Hepatocyte (in vitro differentiated cells): ENCODE data around the gene MED17. TPM values are rescaled to one million over a fixed set of nuclear protein-coding genes. Genes with fewer than 3 reads are reported as not detected.

Experiments used
- DNase-seq: peaks from one replicate; pipeline ENCODE4 v3.0.0-alpha.2; 2016; ENCODE audit warnings: low spot score
- H2AFZ ChIP-seq: fragments of 200-600 bp; sonication (generic); 2 replicates; pipeline ENCODE4 v1.6.0; 2016; ENCODE audit warnings: antibody characterized with exemption, mild to moderate bottlenecking
- H3K27ac ChIP-seq: fragments of 200-600 bp; sonication (generic); 2 replicates; pipeline ENCODE4 v1.5.1; 2016; ENCODE audit warnings: mild to moderate bottlenecking
- H3K27me3 ChIP-seq: fragments of 200-600 bp; sonication (generic); 2 replicates; pipeline ENCODE4 v1.6.1; 2016
- H3K36me3 ChIP-seq: fragments of 200-600 bp; sonication (generic); replicated peaks from 2 replicates; pipeline ENCODE4 v1.5.1; 2016; ENCODE audit warnings: low read depth; ENCODE audit not compliant: insufficient read depth
- H3K4me1 ChIP-seq: fragments of 200-600 bp; sonication (generic); 2 replicates; pipeline ENCODE4 v1.5.1; 2016; ENCODE audit warnings: mild to moderate bottlenecking, moderate library complexity; ENCODE audit not compliant: insufficient read depth
- H3K4me2 ChIP-seq: fragments of 200-600 bp; sonication (generic); 2 replicates; pipeline ENCODE4 v1.6.0; 2016
- H3K4me3 ChIP-seq: fragments of 200-600 bp; sonication (generic); 2 replicates; pipeline ENCODE4 v1.5.1; 2016; ENCODE audit warnings: mild to moderate bottlenecking
- H3K79me2 ChIP-seq: fragments of 200-600 bp; sonication (generic); 2 replicates; pipeline ENCODE4 v1.6.0; 2017; ENCODE audit warnings: mild to moderate bottlenecking
- H3K9me2 ChIP-seq: fragments of 200-600 bp; sonication (generic); replicated peaks from 2 replicates; pipeline ENCODE4 v1.6.0; 2017; ENCODE audit warnings: mild to moderate bottlenecking; ENCODE audit not compliant: insufficient read depth
- H3K9me3 ChIP-seq: fragments of 200-600 bp; sonication (generic); 2 replicates; pipeline ENCODE4 v1.5.1; 2016; ENCODE audit warnings: low read depth, mild to moderate bottlenecking
- H4K20me1 ChIP-seq: fragments of 200-600 bp; sonication (generic); 2 replicates; pipeline ENCODE4 v1.6.0; 2016; ENCODE audit warnings: mild to moderate bottlenecking; ENCODE audit not compliant: insufficient read depth, poor library complexity, severe bottlenecking
- CTCF ChIP-seq: fragments of 200-600 bp; sonication (generic); IDR thresholded peaks from 2 replicates; pipeline ENCODE4 v1.5.1; 2016; ENCODE audit warnings: antibody characterized with exemption, mild to moderate bottlenecking; ENCODE audit not compliant: poor library complexity
- EZH2 ChIP-seq: fragments of 200-600 bp; sonication (generic); IDR thresholded peaks from 2 replicates; pipeline ENCODE4 v1.6.1; 2016; ENCODE audit warnings: antibody characterized with exemption, mild to moderate bottlenecking, borderline replicate concordance
- EZH2phosphoT487 ChIP-seq: fragments of 200-600 bp; sonication (generic); IDR thresholded peaks from one replicate; pipeline ENCODE4 v1.6.1; 2018; ENCODE audit warnings: antibody characterized with exemption, mild to moderate bottlenecking, low read depth, moderate library complexity; ENCODE audit not compliant: unreplicated experiment, severe bottlenecking
- WGBS: methylation state at CpG from one replicate; pipeline ENCODE4 v1.1.6; 2016; ENCODE audit warnings: low lambda C conversion rate; ENCODE audit errors: missing lambda C conversion rate; 5-methylcytosine and 5-hydroxymethylcytosine counted together
- polyA plus RNA-seq: library from polyadenylated mRNA; unstranded; fragments of >200 nt; fragmentation: Nextera tagmentation; extraction: Ambion mirVana; gene quantifications from 2 replicates; pipeline ENCODE4 v1.2.1, GENCODE V29; 2016
- total RNA-seq: library from RNA; depleted of rRNA; stranded (reverse); fragments of >200 nt; gene quantifications from 2 replicates; pipeline ENCODE4 v1.2.3, GENCODE V29; 2014

The MED17 gene
- total and polyA plus RNA-seq, 2 experiments from 2014 or later: 18.3 to 33.7 TPM

DNA sequence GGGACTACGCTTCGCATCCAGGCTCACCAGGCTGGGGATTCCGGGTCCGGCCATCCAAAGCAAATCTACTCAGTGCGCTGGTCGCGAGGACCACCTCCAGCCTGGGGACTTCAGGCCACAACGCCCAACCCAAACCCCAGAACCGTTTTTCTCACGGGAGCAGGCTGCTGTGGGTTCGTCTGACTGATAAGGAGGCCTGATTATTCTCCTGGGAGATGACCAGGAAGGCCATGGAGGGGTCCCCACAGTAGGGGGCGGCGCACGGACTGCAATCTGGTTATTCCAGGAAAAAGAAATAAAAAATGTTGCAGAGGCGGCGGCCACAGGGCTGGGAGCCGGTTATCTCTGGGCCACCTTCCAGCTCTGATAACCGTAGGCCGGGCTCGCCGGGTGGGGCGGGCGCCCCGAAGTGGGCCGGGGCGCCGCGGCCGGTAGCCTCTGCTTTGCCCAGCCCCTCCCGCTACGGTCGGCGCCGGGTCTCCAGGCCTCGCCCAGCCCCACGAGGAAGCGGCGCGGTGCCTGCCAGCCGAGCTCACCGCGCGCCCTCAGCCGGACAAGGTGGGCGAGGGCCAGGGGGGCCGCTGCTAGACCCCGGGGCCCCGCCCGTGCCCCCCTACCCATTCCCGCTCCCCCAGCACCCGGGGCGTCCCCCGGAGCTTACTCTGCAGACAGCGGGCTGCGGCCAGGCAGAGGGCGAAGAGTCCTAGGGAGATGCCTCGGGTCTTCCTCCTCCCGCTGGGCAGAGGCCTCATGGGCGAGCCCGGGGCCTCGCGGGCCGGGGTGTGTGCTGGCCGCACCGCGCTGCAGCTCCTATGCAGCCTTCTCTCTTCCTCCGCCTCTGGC lies 65.9 kb downstream of the MED17 start:
- Histone ChIP-seq H3K79me2 (no peaks in the 10 kb centered on the region), H3K4me2 (peak overlapping the region; percentile 93), H3K27me3 (no peaks in the 10 kb centered on the region), H3K9me2 (no peaks in the 10 kb centered on the region), H3K4me1 (no peaks in the 10 kb centered on the region), H3K27ac (no peak overlapping the region), H3K4me3 (peak overlapping the region; percentile 20), H3K9me3 (no peaks in the 10 kb centered on the region), H2AFZ (peak overlapping the region; percentile 52), H4K20me1 (no peaks in the 10 kb centered on the region), H3K36me3 (no peaks in the 10 kb centered on the region)
- TF ChIP-seq EZH2 (no peak), CTCF (no peak), EZH2phosphoT487 (no peak)
- 59% methylated on average over 29 of the region's 67 CpGs for WGBS
- peak; percentile 38 for DNase-seq

DNA sequence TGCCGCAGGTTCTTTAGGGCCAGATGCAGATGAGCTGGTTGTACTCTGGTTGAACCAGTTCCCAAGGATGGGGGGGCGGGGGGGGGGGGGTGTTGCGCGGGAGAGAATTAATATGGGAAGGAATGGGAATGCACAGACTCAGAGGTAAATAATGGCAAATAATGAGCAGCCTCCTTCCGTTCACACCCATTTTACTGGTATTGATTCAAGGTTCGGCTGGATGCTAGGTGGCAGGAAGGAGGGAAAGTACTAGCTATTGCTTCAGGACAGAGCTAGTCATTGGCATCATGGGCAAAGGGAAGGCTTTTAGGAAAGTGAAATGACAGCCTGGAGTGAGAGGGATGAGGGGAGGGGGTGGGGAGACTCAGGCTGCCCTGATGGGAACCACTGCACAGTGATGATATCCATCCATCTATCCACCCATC lies 66.5 kb downstream of the MED17 start, which contains the start of gene VSTM5:
Gene VSTM5, minus strand, starts transcription at position 25 of the 425 bp plus-strand sequence. CDS start 116 bp downstream, outside the sequence.
- Histone ChIP-seq H3K36me3 (no peaks in the 10 kb centered on the region), H3K4me3 (peak within 1 kb of the TSS; percentile 20), H3K4me1 (no peaks in the 10 kb centered on the region), H4K20me1 (no peaks in the 10 kb centered on the region), H2AFZ (peak within 1 kb of the TSS; percentile 52), H3K27ac (no peak within 1 kb of the TSS), H3K9me3 (no peaks in the 10 kb centered on the region), H3K79me2 (no peaks in the 10 kb centered on the region), H3K27me3 (no peaks in the 10 kb centered on the region), H3K4me2 (peak within 1 kb of the TSS; percentile 93), H3K9me2 (no peaks in the 10 kb centered on the region)
- WGBS: 70% methylated on average over 5 of the region's 6 CpGs
- TF ChIP-seq CTCF (no peak), EZH2phosphoT487 (no peak), EZH2 (no peak)
- no peak for DNase-seq

DNA sequence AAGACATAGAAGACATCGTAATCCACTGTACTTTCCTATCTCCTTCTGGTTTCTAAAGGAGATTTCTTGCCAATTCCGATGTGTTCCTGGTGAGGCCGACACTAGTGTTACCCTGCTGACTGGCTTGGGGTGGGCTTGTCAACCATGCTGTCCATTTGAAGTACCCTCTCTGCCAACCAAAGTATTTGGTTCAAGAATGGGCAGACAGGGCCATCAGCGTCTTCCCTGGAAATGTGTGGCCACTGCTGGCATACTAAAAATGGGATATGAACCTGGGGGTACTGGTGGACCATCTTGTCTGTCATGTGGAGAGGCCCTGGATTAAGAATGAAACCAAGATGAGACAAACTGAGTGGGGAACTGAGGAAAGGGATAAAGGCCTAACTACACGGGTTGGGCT lies 68.2 kb downstream of the MED17 start:
- no peaks in the 10 kb centered on the region for H3K36me3 ChIP-seq
- TF ChIP-seq CTCF (no peak), EZH2phosphoT487 (no peak), EZH2 (no peak)
- no peaks in the 10 kb centered on the region for H3K9me3 ChIP-seq
- H3K79me2 ChIP-seq: no peaks in the 10 kb centered on the region
- H3K27me3 ChIP-seq: no peaks in the 10 kb centered on the region
- H2AFZ ChIP-seq: no peak overlapping the region
- no peak overlapping the region for H3K4me2 ChIP-seq
- 96% methylated on average over 5 of the region's 5 CpGs for WGBS
- no peaks in the 10 kb centered on the region for H3K4me1 ChIP-seq
- H3K27ac ChIP-seq: no peak overlapping the region
- no peaks in the 10 kb centered on the region for H3K9me2 ChIP-seq
- no peak overlapping the region for H3K4me3 ChIP-seq
- H4K20me1 ChIP-seq: no peaks in the 10 kb centered on the region
- no peak for DNase-seq
